ENCODE data around the gene FBXL14. TPM values are rescaled to one million over a fixed set of nuclear protein-coding genes. Genes with fewer than 3 reads are reported as not detected.
"Not testable (repeated sequence)": the region's sequence is repeated elsewhere in the genome, so short reads cannot be mapped to it uniquely, and the experiment has no call there.

Gene FBXL14
- total RNA-seq, 1 donor from 2014 or later: 37.7 TPM

- DNase-seq (ENCODE audit: low spot score, unreplicated experiment): no peak
- TF ChIP-seq CTCF (IDR thresholded peaks at IDR 0.05; ENCODE audit: unreplicated experiment): no peak
- no peaks in the 10 kb centered on the region for H3K9me3 Mint-ChIP-seq (ENCODE audit: low read depth)
- peaks cover 14% of the 10 kb centered on the region for H3K4me1 Mint-ChIP-seq (ENCODE audit: low read depth)
- H3K27me3 Mint-ChIP-seq: peaks cover 16% of the 10 kb centered on the region
- H3K4me3 Mint-ChIP-seq (ENCODE audit: low read depth): no peak overlapping the region
- H3K36me3 Mint-ChIP-seq (ENCODE audit: insufficient read depth): no peaks in the 10 kb centered on the region
- peak overlapping the region; percentile 60 for H3K27ac Mint-ChIP-seq
These were observed 10.1 kb upstream of the FBXL14 start for GRCh38 chr12:1604464-1604863.

GRCh38 chr12:1603269-1603993 lies 9.1 kb upstream of the FBXL14 start:
- no peaks in the 10 kb centered on the region for H3K36me3 Mint-ChIP-seq (ENCODE audit: insufficient read depth)
- no peak for TF ChIP-seq CTCF (IDR thresholded peaks at IDR 0.05; ENCODE audit: unreplicated experiment)

GRCh38 chr12:1602706-1603105 lies 8.3 kb upstream of the FBXL14 start:
- not testable (repeated sequence) for H3K4me3 Mint-ChIP-seq (ENCODE audit: low read depth); H3K27ac Mint-ChIP-seq; H3K9me3 Mint-ChIP-seq (ENCODE audit: low read depth); DNase-seq (ENCODE audit: low spot score, unreplicated experiment); H3K36me3 Mint-ChIP-seq (ENCODE audit: insufficient read depth)
- peaks cover 13% of the 10 kb centered on the region for H3K27me3 Mint-ChIP-seq
- H3K4me1 Mint-ChIP-seq (ENCODE audit: low read depth): peaks cover 14% of the 10 kb centered on the region

More at GRCh38 chr12:1603269-1603993, 9.1 kb upstream of the FBXL14 start:
- Mint-ChIP-seq H3K4me3 (ENCODE audit: low read depth) (no peak overlapping the region), H3K27ac (no peak overlapping the region), H3K9me3 (ENCODE audit: low read depth) (no peaks in the 10 kb centered on the region), H3K27me3 (peaks cover 16% of the 10 kb centered on the region), H3K4me1 (ENCODE audit: low read depth) (peaks cover 14% of the 10 kb centered on the region)
- no peak for DNase-seq (ENCODE audit: low spot score, unreplicated experiment)

- Mint-ChIP-seq H3K9me3 (ENCODE audit: low read depth) (no peaks in the 10 kb centered on the region), H3K4me3 (ENCODE audit: low read depth) (no peak overlapping the region), H3K27ac (no peak overlapping the region), H3K27me3 (peaks cover 4% of the 10 kb centered on the region), H3K36me3 (ENCODE audit: insufficient read depth) (no peaks in the 10 kb centered on the region), H3K4me1 (ENCODE audit: low read depth) (peaks cover 6% of the 10 kb centered on the region)
- TF ChIP-seq CTCF (IDR thresholded peaks at IDR 0.05; ENCODE audit: unreplicated experiment): no peak
- no peak for DNase-seq (ENCODE audit: low spot score, unreplicated experiment)
These were observed 4.4 kb upstream of the FBXL14 start for GRCh38 chr12:1598757-1599156.

- Mint-ChIP-seq H3K4me3 (ENCODE audit: low read depth) (peak overlapping the region; percentile 85), H3K9me3 (ENCODE audit: low read depth) (no peaks in the 10 kb centered on the region), H3K27me3 (no peaks in the 10 kb centered on the region), H3K4me1 (ENCODE audit: low read depth) (peaks cover 32% of the 10 kb centered on the region), H3K27ac (no peak overlapping the region), H3K36me3 (ENCODE audit: insufficient read depth) (peaks cover 1% of the 10 kb centered on the region)
- no peak for DNase-seq (ENCODE audit: low spot score, unreplicated experiment)
- no peak for TF ChIP-seq CTCF (IDR thresholded peaks at IDR 0.05; ENCODE audit: unreplicated experiment)
These were observed 1.4 kb upstream of the FBXL14 start for GRCh38 chr12:1595690-1596347.
